ENCODE results near the gene BRINP2. TPM values are rescaled to one million over a fixed set of nuclear protein-coding genes. Genes with fewer than 3 reads are reported as not detected.
"Not testable (repeated sequence)": the region's sequence is repeated elsewhere in the genome, so short reads cannot be mapped to it uniquely, and the experiment has no call there.

BRINP2 gene
- polyA plus RNA-seq, 4 donors = 0.16 to 1.1 (median 0.60) TPM

DNA sequence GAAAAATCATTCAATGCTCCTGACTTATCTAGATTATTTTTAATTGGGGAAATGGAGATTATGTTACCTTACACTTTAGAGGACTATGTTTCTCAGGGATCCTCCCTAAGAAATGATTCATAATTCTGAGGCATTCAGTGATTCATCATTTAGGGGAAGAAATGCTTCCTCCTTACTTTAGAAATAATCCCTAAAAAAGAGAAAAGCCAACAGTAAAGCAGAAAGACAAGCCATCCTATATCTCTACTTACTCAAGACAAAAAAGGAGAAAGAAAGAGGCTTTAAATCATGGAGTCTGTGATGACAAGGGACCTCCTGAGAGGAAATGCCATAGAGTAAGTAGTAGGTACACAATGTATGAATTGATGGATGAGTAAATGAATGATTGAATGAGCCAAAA is 137.0 kb downstream of the BRINP2 start:
- DNase-seq (ENCODE audit: low read depth in 4 of 4, low spot score in 3 of 4) = no peak

DNA sequence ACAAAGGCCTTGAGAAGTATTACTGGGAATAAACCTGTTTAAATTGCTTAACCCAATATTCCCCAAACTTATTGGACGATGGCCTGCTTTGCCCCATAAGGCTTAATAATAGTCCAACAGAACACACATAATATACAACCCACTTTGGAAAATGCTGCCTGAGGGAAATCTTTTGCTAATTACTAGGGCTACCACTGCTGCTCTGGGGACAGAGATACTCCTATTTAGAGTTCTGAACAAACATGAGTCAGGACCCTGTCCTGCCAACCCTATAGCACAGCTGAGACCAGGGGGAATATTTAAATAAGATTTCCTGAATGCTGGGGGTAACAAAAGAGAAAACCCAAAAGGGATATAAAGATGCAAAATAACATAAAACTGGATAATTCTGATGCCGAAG is 139.1 kb downstream of the BRINP2 start:
- DNase-seq (ENCODE audit: low read depth in 4 of 4, low spot score in 3 of 4) = no peak

DNA sequence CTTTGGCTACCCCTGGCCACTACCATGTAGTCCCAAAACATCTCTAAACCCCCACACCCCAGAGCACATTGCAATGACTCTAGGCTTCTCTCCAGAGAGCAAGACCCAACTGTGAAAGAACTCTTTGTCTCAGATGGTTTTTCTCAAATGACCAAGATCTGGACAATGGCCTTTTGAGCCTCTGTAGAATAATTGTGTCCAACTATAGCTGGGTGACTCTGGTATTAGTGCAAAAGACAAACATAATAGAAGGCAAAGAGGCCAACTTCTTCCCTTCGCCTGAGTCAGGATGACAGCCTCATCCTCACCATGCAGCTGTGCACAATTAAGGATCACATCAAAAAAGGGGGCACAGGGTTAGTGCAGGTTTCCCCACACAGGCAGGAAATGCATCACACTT is 139.6 kb downstream of the BRINP2 start:
- DNase-seq (ENCODE audit: low read depth in 4 of 4, low spot score in 3 of 4) = no peak

DNA sequence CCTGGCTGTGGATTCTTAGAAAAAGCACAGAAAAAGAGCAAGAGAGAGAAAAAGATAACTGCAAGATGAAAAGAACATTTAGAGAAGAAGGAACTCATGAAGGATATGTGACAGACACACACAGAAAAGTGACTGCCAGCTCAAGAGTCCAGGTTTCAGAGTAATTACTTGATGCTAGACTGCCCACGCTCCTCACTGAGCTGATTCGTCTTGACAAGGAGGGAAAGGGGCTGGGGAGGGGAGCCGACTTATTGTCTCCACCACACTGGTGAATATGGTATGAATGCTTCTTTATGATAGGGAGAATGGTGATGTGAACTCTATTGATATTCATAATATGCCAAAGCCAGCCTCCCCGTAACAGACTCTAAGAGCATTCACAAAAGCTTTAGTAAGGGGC is 140.4 kb downstream of the BRINP2 start:
- no peak for DNase-seq (ENCODE audit: low read depth in 4 of 4, low spot score in 3 of 4)

DNA sequence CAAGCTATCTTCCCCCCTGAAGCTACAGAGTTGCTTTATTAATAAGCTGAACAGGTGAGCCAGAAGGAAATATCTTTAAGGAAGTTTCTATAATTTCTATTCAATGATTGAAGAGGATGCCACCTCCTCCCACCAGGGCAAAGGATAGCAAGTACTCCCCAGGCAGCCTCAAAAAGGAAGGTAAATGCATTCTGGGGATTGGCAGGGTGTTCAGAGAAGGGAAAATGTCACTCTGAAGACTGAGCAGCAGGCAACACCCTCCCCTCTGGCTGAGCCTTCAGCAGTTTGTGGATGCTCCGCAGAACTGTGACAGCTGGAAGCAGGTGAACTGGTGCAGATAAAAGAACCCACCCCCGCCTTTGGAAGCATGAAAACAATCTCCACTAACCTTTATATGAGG is 140.8 kb downstream of the BRINP2 start:
- no peak for DNase-seq (ENCODE audit: low read depth in 4 of 4, low spot score in 3 of 4)

DNA sequence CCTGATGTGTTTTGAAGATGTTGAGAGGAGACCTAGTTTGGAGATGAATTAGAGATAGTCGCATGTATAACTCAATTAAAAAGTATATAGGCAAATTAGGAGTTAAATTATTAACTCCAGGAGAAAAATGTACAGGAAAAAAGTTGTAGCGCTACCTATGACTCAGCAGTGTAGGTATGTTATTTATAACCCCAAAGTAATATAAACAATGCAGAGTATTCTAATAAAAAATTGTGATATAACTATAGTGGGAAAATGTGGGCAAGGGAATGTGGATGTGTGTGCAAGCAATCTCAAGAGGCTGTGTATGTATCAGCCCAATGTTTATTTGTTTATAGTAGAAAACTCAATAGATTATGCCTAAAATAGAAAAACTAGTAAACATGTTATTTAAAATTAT is 144.5 kb downstream of the BRINP2 start:
- no peak for DNase-seq (ENCODE audit: low read depth in 4 of 4, low spot score in 3 of 4)

DNA sequence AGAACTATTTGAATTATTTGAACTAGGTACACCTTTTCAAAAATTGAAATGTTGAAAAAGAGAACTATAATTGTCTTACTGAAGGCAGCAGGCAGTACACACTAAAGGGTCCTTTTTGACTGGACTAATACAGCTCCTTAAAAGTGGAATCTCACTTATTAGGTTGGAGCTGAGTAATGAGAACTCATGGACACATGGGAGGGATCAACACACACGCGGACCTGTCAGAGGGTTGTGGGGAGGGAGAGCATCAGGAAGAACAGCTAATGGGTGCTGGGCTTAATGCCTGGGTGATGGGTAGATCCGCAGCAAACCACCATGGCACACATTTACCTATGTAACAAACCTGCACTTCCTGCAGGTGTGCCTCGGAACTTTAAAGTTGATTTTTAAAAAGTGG is 145.0 kb downstream of the BRINP2 start:
- DNase-seq (ENCODE audit: low read depth in 4 of 4, low spot score in 3 of 4) = no peak

DNA sequence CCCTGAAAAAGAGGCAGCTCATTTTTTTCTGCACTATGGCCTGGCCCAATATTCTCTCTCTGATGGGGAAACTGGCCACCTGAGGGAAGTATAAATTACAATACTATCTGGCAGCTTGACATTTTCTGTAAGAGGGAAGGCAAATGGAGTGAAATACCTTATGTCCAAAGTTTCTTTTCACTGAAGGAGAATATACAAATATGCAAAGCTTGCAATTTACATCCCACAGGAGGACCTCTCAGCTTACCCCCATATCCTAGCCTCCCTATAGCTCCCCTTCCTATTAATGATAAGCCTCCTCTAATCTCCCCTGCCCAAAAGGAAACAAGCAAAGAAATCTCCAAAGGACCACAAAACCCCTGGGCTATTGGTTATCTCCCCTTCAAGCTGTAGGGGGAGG is 150.7 kb downstream of the BRINP2 start:
- DNase-seq (ENCODE audit: low read depth in 4 of 4, low spot score in 3 of 4) = not testable (repeated sequence)

DNA sequence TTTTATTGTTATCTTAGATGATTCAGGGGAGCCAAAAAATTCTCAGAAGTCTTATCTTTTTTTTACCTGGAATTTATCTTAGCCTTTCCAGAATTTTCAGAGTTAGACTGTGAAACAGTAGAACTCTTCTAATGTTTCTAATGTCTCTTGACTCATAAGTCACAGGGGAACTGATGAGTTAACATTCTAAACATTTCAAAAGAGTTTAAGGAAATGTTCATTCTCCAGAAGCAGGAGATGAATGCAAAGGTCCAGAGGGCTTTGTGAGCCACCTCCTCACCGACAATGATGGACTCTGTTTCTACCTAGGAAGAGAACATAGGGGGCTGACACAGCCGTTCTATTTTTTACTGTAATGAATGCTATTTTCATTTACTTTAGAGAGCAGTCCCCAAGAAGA is 157.5 kb downstream of the BRINP2 start:
- no peak for DNase-seq (ENCODE audit: low read depth in 4 of 4, low spot score in 3 of 4)

DNA sequence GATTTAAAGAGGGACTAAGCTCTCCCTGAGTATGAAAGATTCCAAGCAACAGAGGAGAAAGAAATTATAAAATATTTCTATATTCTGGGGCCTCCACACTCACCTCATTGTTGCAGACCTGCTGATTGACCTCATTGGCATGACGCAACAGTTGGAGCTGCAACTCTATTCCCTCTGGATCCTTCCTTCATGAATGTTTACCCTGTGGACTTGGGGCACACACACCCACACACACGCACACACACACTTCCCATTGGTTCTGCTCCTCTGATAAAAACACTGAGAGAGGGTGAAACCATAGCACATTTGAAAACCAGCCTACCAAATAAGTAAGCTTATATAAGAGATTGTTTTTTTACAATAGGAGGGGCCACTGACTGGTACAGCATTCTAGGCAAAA is 159.1 kb downstream of the BRINP2 start:
- DNase-seq (ENCODE audit: low read depth in 4 of 4, low spot score in 3 of 4) = no peak

Other genes starting within 250 kb of the BRINP2 start
- 1 to 10 TPM; 1.7 to 9.8 (median 2.1) TPM for gene ASTN1, start 6.2 kb upstream of the BRINP2 start, polyA plus RNA-seq (ENCODE audit: insufficient read length in 4 of 4)

All from left renal pelvis (tissue), 4 donors.